PC-3 (cell line): ENCODE measurements around the gene TBX10.

Experiments
- EZH2 ChIP-seq: fragments of 300-600 bp; sonication (generic); IDR thresholded peaks from one replicate; pipeline ENCODE4 v1.6.1; 2017; ENCODE audit warnings: antibody characterized with exemption, mild to moderate bottlenecking, low read length; ENCODE audit not compliant: unreplicated experiment
- TF ChIP-seq, protein P1 (sequence below): fragments of 300-600 bp; sonication (generic); conservative IDR thresholded peaks from 2 replicates; pipeline ENCODE4 v1.5.1; 2017; ENCODE audit warnings: antibody characterized with exemption, low read depth, mild to moderate bottlenecking, low read length

DNA sequence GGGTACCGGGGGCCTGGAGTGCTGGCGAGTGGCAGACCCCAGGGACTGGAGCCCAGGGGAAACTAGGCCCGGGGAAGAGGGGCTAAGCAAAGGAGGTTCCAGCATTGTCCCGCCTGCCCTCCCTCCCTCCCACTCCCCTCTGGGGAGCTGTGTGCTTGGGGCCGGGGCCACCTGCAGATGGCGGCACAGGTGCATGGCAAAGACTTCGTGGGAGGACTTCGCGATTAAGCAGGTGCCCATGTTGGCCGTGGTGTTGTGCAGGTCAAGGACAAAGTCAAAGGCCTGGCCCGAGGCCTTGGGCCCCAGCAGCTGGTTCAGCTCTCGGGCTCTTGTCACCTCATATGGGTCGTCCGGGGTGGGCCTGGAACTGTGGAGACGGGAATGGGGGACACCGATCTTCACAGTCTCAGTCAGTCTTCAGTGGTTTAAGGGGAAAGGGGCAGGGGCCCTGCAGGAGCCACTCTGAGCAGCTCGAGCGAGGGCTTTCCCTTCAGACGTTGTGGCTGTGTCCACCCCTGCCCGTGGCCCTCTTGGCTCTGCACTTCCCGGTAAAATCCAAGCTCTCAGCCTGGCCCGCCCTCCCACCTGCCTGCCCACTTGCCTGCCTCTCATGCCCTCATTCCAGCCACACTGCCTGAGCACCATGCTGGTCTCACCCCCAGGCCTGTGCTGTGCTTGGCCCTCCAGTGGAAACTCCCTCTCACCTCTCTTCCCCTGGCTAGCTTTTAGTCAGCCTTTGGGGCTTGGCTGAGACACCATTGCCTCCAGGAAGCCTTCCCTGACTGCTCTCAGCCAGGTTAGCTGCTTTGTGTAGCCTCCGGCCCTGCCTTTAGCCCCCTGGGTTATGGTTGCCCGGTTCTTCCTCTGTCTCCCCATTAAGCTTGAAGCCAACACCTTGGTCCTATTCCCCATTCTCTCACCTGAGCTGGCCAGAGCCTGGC lies 6.2 kb upstream of the TBX10 start:
- TF ChIP-seq, protein P1, sequence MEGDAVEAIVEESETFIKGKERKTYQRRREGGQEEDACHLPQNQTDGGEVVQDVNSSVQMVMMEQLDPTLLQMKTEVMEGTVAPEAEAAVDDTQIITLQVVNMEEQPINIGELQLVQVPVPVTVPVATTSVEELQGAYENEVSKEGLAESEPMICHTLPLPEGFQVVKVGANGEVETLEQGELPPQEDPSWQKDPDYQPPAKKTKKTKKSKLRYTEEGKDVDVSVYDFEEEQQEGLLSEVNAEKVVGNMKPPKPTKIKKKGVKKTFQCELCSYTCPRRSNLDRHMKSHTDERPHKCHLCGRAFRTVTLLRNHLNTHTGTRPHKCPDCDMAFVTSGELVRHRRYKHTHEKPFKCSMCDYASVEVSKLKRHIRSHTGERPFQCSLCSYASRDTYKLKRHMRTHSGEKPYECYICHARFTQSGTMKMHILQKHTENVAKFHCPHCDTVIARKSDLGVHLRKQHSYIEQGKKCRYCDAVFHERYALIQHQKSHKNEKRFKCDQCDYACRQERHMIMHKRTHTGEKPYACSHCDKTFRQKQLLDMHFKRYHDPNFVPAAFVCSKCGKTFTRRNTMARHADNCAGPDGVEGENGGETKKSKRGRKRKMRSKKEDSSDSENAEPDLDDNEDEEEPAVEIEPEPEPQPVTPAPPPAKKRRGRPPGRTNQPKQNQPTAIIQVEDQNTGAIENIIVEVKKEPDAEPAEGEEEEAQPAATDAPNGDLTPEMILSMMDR: no peak
- TF ChIP-seq EZH2: no peak
